Activated B cell treated with CpG ODN at 0.5 μM for 24 hours (primary cell): Measurements from ENCODE around the gene PTPRR. TPM values are rescaled to one million over a fixed set of nuclear protein-coding genes. Genes with fewer than 3 reads are reported as not detected.

Experiments
- ATAC-seq: fragments of 200-7000 bp; cut with Tn5 transposase; one replicate; pipeline ENCODE4 v1.10.0; 2021; ENCODE audit warnings: low read depth, mild to moderate bottlenecking, moderate library complexity
- CTCF ChIA-PET: fragments of 350-600 bp; sonication (Branson Sonifier 250); formaldehyde crosslinking; loops from one replicate; lab custom pipeline; 2021; ENCODE audit warnings: antibody characterized with exemption; lab: Charles Lee
- POLR2A ChIA-PET: fragments of 350-600 bp; sonication (Branson Sonifier 250); formaldehyde crosslinking; loops from one replicate; lab custom pipeline; 2021; ENCODE audit warnings: antibody characterized with exemption; lab: Charles Lee
- DNase-seq: peaks from one replicate; pipeline ENCODE4 v3.0.0; 2022
- H3K27ac Mint-ChIP-seq: one replicate; pipeline ENCODE4 v1.8.0; 2020; ENCODE audit warnings: mixed read lengths
- H3K27me3 Mint-ChIP-seq: one replicate; pipeline ENCODE4 v1.8.0; 2021; ENCODE audit warnings: mixed read lengths
- H3K36me3 Mint-ChIP-seq: one replicate; pipeline ENCODE4 v1.8.0; 2021; ENCODE audit warnings: low read depth, mixed read lengths
- H3K4me1 Mint-ChIP-seq: one replicate; pipeline ENCODE4 v1.8.0; 2021; ENCODE audit warnings: mixed read lengths
- H3K4me3 Mint-ChIP-seq: one replicate; pipeline ENCODE4 v1.8.0; 2020; ENCODE audit warnings: mild to moderate bottlenecking, mixed read lengths
- H3K9me3 Mint-ChIP-seq: one replicate; pipeline ENCODE4 v1.8.0; 2020; ENCODE audit warnings: mixed read lengths
- CTCF ChIP-seq: fragments of 200-600 bp; IDR thresholded peaks from one replicate; pipeline ENCODE4 v1.8.0; 2022; ENCODE audit warnings: antibody characterized with exemption, mild to moderate bottlenecking
- intact Hi-C: fragments of 100-400 bp; cut with micrococcal nuclease; formaldehyde crosslinking; loops from one replicate; pipeline ENCODE4 v1.15.1; 2024
- total RNA-seq: library from RNA; stranded (reverse); gene quantifications from 2 replicates; pipeline ENCODE4 v1.2.3, GENCODE V29; 2022

Gene PTPRR
- total RNA-seq, 1 donor from 2014 or later = not detected

DNA sequence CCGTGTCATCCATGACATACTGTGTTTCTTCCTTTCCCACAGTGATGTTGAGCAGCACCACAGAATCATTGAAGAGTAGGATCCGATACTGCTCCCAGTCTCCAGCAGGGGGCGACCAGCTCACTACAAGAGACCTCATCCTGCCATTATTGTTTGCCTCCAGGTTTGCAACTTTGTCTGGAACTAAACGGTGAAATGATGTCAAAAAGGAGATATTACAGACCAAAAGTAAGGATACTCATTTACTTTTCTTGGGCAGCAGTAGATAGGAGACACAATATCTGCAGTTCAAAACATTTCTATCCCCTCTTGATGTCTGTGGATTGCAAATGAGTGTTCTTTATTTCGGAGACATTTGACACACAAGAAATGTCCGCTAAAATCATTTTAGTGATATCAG lies 330.5 kb downstream of the PTPRR start:
- no peak overlapping the region for H3K27ac Mint-ChIP-seq
- ChIA-PET CTCF (interaction anchor here (1.0 kb wide), 1 partner anchor 8 kb away, joined by 3 read pairs; no protein-coding TSS in a partner anchor), POLR2A (no interaction called here)
- H3K4me3 Mint-ChIP-seq = no peak overlapping the region
- H3K27me3 Mint-ChIP-seq = peaks cover 2% of the 10 kb centered on the region
- DNase-seq = no peak
- no peaks in the 10 kb centered on the region for H3K4me1 Mint-ChIP-seq
- no peak for ATAC-seq
- no peaks in the 10 kb centered on the region for H3K36me3 Mint-ChIP-seq
- H3K9me3 Mint-ChIP-seq = no peaks in the 10 kb centered on the region
- TF ChIP-seq CTCF = peak; percentile 24
- intact Hi-C loops = loop anchor here (1.0 kb wide), 1 partner anchor 130 kb away; no protein-coding TSS in a partner anchor

Other genes starting within 250 kb of the PTPRR start
- not detected in 2 replicates for gene TSPAN8, start 237.3 kb upstream of the PTPRR start, total RNA-seq